GM18951 (cell line): ENCODE data around the gene CHRDL2.
"Not testable (repeated sequence)": the region's sequence is repeated elsewhere in the genome, so short reads cannot be mapped to it uniquely, and the experiment has no call there.

Experiments
- POLR2A ChIP-seq: IDR thresholded peaks from 4 replicates; pipeline ENCODE4 v1.6.1; 2011; ENCODE audit warnings: mild to moderate bottlenecking; ENCODE audit not compliant: insufficient read length, insufficient read depth; ENCODE audit errors: extremely low read depth
- in situ Hi-C: fragments of 300-500 bp; cut with MboI; formaldehyde crosslinking; loops from one replicate; pipeline ENCODE4 v1.12.0; 2022; ENCODE audit warnings: low sequenced_read_pairs, mixed read lengths, inconsistent platforms; ENCODE audit not compliant: unreplicated experiment

CHRDL2 gene

DNA sequence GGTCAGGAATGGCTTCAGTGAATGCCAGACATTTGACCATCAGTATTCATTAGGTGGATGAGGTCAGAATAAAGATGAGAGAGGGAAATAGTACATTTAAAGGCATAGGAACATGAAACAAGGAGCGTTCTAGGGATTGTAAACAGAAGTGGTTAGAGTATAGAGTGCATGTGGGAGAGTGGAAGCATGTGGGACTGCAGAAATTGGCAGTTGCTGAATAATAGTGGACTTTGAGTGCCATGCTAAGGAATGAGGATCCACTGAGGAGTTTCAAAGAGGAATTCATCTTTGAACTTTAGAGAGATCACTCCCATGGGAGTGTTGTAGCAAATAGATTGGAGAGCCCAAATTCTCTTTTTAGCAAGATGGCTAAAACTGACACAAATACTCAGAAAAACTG lies 25.3 kb upstream of the CHRDL2 start:
- no peak for TF ChIP-seq POLR2A
- in situ Hi-C loops: no loop called here

DNA sequence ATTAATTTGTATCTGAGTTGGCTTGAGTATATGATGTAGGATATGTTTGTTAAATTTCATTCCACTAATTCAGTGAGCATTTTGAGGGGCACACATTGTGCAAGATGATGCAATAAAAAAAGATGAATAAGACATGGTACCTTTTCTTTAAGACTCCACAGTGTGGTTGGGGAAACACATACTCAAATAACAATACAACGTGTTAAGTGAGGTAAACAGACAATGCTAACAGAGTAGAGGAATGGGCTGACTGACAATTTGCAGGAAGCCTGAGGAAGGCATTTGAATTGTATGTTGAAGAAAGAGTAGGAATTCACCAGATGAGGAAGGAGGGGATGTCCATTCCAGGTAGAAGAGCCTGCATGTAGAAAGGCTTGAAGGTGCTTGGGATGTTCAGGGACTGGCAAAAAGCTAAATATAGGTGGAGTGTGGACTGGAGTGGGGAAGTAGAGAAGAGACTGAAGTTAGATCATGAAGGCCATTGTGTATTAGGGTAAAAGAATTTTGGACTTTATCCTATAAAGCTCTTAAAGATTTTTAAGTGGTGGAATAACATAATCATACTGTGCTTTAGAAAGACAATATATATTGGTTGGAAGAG lies 24.3 kb upstream of the CHRDL2 start:
- in situ Hi-C loops: no loop called here
- TF ChIP-seq POLR2A: no peak

DNA sequence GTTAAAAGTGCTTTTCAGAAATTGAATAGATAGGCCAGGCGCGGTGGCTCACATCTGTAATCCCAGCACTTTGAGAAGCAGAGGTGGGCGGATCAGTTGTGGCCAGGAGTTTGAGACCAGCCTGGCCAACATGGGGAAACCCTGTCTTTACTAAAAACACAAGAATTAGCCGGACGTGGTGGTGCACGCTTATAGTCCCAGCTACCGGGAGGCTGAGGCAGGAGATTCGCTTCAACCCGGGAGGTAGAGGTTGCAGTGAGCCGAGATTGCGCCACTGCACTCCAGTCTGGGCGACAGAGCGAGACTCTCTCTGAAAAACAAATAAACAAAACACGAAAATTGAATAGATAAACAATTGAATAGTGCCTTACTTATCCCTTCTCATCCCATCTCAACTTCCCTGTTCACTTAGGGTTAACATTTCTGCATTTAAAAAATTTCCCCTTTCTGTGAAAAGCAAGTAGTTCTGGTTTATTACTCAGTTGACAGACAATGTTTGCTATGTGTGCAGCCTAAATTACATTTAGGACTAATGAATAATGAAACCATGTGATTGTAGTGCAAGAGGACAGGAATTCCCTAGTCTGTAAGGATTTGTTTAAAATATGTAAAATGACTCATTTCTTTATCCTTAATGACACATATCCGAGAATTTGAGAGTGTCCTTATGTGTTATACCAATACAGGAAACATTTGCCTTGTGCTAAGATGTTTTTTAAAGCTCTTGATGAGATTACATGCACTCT lies 23.5 kb upstream of the CHRDL2 start:
- in situ Hi-C loops: no loop called here
- TF ChIP-seq POLR2A: no peak

DNA sequence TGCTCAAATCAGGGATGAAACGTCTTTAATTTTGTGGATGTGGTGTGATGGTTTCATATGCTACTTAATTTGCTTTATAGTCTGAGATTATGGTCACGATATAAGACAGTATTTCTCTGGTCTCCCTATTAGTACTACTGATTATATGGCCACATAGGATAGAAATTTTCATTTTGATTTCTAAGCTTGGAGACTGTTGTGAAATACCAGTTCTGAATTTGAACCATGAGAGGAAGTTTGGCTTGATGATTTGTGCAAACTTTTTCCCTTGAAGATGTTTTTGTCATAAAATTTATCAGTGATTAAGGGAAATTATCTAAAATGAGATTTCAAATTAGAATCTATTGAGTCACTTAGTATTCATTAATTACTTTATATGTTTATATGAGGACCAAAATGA lies 20.1 kb upstream of the CHRDL2 start:
- in situ Hi-C loops: no loop called here
- TF ChIP-seq POLR2A: no peak

DNA sequence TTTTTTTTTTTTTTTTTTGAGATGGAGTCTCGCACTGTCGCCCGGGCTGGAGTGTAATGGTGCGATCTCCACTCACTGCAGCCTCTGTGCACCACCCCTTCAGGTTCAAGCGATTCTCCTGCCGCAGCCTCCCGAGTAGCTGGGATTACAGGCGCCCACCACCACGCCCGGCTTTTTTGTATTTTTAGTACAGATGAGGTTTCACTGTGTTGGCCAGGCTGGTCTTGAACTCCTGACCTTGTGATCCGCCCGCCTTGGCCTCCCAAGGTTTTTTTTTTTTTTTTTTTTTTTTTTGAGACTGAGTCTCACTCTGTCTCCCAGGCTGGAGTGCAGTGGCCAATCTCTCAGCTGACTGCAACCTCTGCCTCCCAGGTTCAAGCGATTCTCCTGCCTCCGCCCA lies 19.4 kb upstream of the CHRDL2 start:
- in situ Hi-C loops: not testable (repeated sequence)

DNA sequence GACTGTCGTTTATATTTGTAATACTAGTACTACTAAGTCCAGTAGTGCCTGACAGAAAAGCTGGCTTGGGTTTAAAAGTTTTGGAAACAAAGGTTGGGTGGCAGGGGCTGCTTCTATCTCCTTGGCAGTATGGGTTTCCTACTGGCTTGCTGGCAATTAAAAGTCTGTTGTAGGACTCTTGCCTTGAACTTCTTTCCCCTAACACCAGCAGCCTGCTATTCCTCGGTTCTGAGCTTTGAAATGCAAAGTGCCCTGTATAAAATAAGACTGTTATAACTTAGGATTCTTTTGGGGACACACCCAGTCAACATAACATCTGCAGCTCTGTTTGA lies 18.7 kb upstream of the CHRDL2 start:
- in situ Hi-C loops: no loop called here
- TF ChIP-seq POLR2A: no peak

DNA sequence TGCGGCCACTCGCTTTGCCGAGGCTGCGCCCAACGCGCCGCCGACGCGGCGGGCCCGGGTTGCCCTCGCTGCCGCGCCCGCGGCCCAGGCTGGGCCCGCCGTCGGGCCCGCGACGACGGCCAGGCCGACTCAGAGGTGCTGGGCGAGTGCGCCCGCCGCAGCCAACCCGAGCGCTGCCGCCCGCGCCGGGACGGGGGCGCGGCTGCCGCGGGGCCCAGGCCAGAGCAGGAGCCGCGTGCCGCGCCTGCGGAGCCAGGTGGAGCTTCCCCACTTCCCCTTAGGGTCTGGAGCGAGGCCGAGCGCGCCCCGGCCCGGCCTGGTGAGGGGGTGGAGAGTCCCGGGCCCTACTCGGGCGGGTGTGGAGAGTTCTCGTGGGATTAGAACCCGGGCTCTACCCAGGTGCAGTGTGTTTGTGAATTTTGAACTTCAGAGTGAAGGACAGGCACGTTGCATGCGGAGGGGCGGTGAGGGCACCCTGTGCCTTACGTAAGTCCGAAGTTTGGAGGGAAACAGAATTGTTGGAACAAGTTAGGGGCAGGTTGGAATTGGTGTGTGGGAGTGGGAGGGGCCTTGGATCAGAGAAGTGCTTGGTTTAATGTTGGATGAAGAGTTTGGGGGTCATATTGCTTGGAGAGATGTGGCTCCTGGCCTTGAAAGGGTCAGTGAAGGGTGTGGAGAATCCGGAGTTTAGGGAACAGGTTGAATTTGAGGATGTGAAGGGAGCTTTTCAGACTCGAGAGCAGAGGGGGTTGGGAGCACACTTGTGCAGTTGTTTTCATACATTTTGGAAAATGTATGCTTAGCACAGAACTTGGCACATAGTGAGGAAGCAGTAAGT lies 18.1 kb upstream of the CHRDL2 start:
- peak; percentile 17 for TF ChIP-seq POLR2A
- in situ Hi-C loops: no loop called here

DNA sequence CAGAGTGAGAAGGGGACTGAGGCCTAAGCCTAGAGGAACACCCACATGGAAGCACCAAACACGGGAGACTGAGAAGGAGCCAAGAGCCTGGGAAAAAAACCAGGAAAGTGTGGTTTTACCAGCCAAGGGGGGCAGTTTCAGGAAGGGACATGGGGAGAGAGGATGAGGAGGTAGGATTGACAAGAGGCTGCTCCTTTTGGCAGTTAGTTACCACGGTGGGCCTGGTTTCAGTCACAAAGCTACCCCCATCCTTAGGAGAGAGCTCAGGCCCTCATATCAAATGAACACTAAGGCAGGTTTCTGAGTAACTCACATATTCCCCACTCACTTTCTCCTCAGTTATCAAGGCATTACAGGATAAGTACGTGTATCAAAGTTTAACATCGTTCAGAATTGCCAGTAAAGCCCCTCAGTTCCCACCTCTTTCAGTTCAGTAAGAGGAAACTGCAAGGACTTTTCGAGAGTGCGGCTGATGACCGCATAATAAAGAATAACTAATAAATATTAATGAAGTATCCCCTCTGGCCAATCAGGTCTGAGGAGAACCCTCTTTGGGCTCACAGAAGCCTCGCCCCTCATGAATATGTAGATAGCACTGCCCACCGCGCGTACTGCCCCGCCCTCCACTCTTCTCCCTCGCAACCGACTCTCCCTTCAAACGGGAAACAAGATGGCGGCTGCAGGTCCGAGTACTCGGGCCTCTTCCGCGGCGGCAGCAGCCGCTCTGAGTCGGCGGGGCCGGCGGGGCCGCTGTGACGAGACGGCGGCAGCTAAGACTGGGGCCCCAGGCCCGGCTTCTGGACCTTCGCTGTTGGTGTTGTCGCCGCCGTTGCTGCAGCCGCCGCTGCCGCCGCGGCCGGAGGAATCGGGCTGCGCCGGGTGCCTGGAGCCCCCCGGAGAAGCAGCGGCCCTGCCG lies 17.2 kb upstream of the CHRDL2 start, which contains the start of gene RNF169:
TSS of gene RNF169 (plus strand) at position 639 of the 916 bp plus-strand sequence. CDS start at position 671, 32 bp downstream.
- TF ChIP-seq POLR2A: peak; percentile 87
- in situ Hi-C loops: no loop called here

DNA sequence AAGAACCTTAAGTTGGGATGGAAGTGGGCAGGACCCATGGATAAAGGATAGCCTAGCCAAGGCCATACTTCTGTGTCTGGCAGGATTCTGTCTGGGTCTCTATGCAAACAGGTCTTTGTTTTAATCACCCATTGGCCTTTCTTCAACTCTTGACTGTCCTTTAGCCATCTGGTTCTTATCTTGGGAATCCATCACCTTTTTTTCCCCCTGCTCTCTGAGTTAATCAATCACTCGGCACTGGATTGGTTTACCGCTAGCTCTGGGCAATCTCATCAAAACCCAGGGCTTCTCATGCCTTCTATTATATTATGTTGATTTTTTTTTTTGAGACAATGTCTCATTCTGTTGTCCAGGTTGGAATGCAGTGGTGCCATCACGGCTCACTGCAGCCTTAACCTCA lies 15.6 kb upstream of the CHRDL2 start:
- in situ Hi-C loops: no loop called here
- TF ChIP-seq POLR2A: no peak

DNA sequence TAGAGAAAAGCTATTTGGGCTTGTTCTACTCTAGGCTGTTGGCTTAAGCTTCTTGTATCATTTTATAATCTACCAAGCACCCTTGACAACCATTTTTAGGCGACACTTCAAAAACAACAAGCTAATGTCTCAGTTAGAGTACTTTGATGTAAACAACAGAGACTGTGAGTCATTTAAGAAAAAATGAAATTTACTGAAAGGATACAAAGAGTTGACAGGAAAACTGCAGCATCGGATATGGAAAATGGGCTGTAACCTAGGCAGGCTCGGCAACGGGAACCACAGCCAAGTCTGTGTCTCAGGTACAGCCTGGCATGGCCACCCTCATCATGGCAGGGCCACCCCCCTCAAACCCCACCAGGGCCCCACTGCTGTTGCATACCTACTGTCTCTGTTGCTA lies 13.1 kb upstream of the CHRDL2 start:
- in situ Hi-C loops: no loop called here
- no peak for TF ChIP-seq POLR2A

DNA sequence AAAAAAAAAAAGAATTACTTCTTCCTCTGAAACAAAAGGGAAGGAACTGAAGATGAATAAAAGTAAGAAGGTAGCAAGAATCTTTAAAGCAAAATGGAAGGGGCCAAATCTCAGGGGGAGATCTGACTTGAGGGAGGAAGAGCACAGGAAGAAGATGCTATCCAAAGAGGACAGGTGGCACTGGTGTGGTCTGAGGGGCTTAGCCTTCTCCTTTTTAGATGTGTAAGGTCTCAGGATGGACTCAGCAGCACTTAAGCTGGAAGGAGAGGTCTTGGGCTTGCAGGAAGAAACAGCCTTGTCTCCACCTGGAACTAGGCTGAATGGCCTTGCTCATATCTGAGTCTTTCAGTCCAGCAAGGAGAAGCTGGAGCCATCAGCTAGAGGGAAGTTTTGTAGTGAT lies 12.4 kb upstream of the CHRDL2 start:
- in situ Hi-C loops: no loop called here

DNA sequence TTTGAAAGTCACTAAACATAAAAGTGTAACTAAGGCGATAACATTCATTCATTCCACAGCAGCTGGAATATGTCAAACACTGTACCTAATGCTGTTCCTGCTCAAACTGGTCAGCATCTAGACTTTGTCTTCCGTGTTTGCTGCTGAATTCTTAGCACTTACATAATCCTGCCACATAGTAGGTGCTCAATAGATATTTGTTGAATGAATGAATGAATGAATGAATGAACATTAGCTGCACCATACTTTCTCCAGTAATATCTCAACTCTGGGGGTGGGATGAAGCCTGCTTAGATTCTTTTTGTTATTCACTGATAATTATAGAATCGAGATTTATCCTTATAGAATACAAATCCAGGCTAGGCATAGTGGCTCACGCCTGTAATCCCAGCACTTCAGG lies 10.8 kb upstream of the CHRDL2 start:
- no peak for TF ChIP-seq POLR2A
- in situ Hi-C loops: no loop called here

More for the DNA sequence above, 12.4 kb upstream of the CHRDL2 start:
- no peak for TF ChIP-seq POLR2A
